ENCODE measurements around the gene GABBR2.

Gene GABBR2

GRCh38 chr9:98369896-98370295 lies 338.8 kb downstream of the GABBR2 start:
- no peak for DNase-seq (ENCODE audit: low spot score)

- no peak for DNase-seq (ENCODE audit: low spot score)
Measured at GRCh38 chr9:98369471-98369870, 339.3 kb downstream of the GABBR2 start.

- DNase-seq (ENCODE audit: low spot score) = no peak
Measured at GRCh38 chr9:98369066-98369425, 339.7 kb downstream of the GABBR2 start.

GRCh38 chr9:98368366-98369065 lies 340.2 kb downstream of the GABBR2 start:
- no peak for DNase-seq (ENCODE audit: low spot score)

GRCh38 chr9:98367923-98368322 lies 340.8 kb downstream of the GABBR2 start:
- no peak for DNase-seq (ENCODE audit: low spot score)

- DNase-seq (ENCODE audit: low spot score) = no peak
Measured at GRCh38 chr9:98367371-98367900, 341.3 kb downstream of the GABBR2 start.

- no peak for DNase-seq (ENCODE audit: low spot score)
Measured at GRCh38 chr9:98365781-98366180, 343.0 kb downstream of the GABBR2 start.

GRCh38 chr9:98365227-98365669 lies 343.5 kb downstream of the GABBR2 start:
- peak; percentile 41 for DNase-seq (ENCODE audit: low spot score)

- no peak for DNase-seq (ENCODE audit: low spot score)
Measured at GRCh38 chr9:98364086-98364485, 344.6 kb downstream of the GABBR2 start.

- no peak for DNase-seq (ENCODE audit: low spot score)
Measured at GRCh38 chr9:98363644-98364043, 345.1 kb downstream of the GABBR2 start.

GRCh38 chr9:98362624-98363252 lies 346.0 kb downstream of the GABBR2 start:
- DNase-seq (ENCODE audit: low spot score) = no peak

GRCh38 chr9:98361645-98362044 lies 347.1 kb downstream of the GABBR2 start:
- DNase-seq (ENCODE audit: low spot score) = no peak

- no peak for DNase-seq (ENCODE audit: low spot score)
Measured at GRCh38 chr9:98360176-98360708, 348.5 kb downstream of the GABBR2 start.

GRCh38 chr9:98359569-98359968 lies 349.2 kb downstream of the GABBR2 start:
- DNase-seq (ENCODE audit: low spot score) = no peak

GRCh38 chr9:98357921-98358535 lies 350.7 kb downstream of the GABBR2 start:
- DNase-seq (ENCODE audit: low spot score) = no peak

GRCh38 chr9:98356953-98357690 lies 351.6 kb downstream of the GABBR2 start:
- DNase-seq (ENCODE audit: low spot score) = no peak

- no peak for DNase-seq (ENCODE audit: low spot score)
Measured at GRCh38 chr9:98356326-98356725, 352.4 kb downstream of the GABBR2 start.

GRCh38 chr9:98351370-98351769 lies 357.4 kb downstream of the GABBR2 start:
- DNase-seq (ENCODE audit: low spot score) = no peak

- DNase-seq (ENCODE audit: low spot score) = no peak
Measured at GRCh38 chr9:98347642-98348041, 361.1 kb downstream of the GABBR2 start.

GRCh38 chr9:98345011-98345410 lies 363.7 kb downstream of the GABBR2 start:
- no peak for DNase-seq (ENCODE audit: low spot score)

GRCh38 chr9:98344581-98344980 lies 364.2 kb downstream of the GABBR2 start:
- DNase-seq (ENCODE audit: low spot score) = no peak

GRCh38 chr9:98342820-98343210 lies 365.9 kb downstream of the GABBR2 start:
- no peak for DNase-seq (ENCODE audit: low spot score)

All from hematopoietic multipotent progenitor cell treated with erythropoietin and hydrocortisone succinate and interleukin-3 and kit ligand, for 15 days (in vitro differentiated cells).